ENCODE measurements around the gene PIP5K1A. TPM values are rescaled to one million over a fixed set of nuclear protein-coding genes. Genes with fewer than 3 reads are reported as not detected.

PIP5K1A gene
- total and polyA plus RNA-seq, 2 of the 8 experiments (the other 6 are each of a cell fraction or from before 2014, with no cell fraction given), result 87.5 to 105 TPM

DNA sequence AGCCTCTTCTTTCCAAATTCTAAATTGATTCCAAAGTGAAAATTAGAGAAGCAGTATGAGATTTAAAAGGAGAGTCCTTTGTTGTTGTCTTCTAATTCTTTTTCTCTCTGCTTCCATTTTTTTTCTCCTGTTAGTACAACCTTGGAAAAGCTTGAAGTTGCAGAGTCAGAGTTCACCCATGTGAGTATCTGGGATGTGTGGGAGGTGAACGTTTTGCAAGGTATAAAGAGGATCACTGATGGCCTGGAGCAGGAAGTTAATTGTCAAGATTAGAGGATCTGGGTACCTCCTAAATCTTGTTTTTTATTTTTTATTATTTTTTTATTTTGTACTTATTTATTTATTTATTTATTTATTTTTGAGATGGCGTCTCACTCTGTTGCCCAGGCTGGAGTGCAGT is 48.4 kb downstream of the PIP5K1A start (continued):
- TF ChIP-seq SIRT6 (IDR thresholded peaks at IDR 0.05; ENCODE audit: low read length), result no peak
- TF ChIP-seq NRF1 (IDR thresholded peaks at IDR 0.05; ENCODE audit: low read depth, low read length), result no peak

All from H1 (cell line).